Measurements from ENCODE around the gene TMPRSS12. TPM values are rescaled to one million over a fixed set of nuclear protein-coding genes. Genes with fewer than 3 reads are reported as not detected.
"Not testable (repeated sequence)": the region's sequence is repeated elsewhere in the genome, so short reads cannot be mapped to it uniquely, and the experiment has no call there.

Gene TMPRSS12
- total and polyA plus RNA-seq, 2 donors (not counting 1 experiment from before 2014, with no cell fraction given) = not detected

DNA sequence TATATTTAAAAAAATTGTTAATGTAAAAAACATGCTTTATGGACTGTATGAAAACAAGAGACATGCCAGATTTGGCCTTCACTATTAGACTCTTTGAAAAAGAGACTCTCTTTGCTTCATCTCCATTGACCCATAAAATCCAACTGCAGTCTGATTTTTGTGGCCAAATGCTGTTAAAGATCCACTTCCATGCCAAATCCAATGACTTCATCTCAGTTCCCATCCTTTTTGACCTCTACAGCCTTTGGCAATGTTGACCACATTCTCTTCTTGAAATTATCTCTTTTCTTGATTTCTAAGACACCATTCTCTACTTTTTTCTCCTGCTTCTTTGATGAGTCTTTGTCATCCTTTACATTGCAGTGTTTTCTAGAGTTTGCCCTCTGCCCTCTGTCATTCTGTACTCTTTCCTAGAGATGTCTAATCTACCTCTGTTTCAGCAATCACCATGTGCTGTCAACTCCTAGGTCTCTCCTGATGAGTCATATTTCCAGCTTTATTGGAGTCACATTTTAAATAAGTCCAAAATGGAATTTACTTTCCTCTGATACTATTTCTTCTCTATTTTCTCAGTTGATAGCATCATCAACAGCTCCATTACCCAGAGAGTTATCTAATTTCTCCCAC is 2.4 kb downstream of the TMPRSS12 start:
- CTCF ChIA-PET = interaction anchor here (0.9 to 1.1 kb wide), 2 partner anchors 20 to 140 kb away, joined by 4 read pairs; no protein-coding TSS in a partner anchor
- H3K4me3 ChIP-seq (ENCODE audit: control extremely low read depth in 1 of 5, extremely low read depth in 1 of 5, insufficient read depth in 1 of 5, low read depth in 2 of 5, low read length in 4 of 5) = no peak overlapping the region
- H4K20me1 ChIP-seq (ENCODE audit: control insufficient read depth, insufficient read depth, low read length, poor library complexity, severe bottlenecking) = no peaks in the 10 kb centered on the region
- intact Hi-C loops (cut with micrococcal nuclease) = no loop called here
- peaks cover 0 to 9% (median 1%) of the 10 kb centered on the region in 3 donors for H3K9me3 ChIP-seq (ENCODE audit: control extremely low read depth in 1 of 3, control insufficient read depth in 2 of 3, insufficient read depth in 1 of 3, low read length in 2 of 3)
- POLR2A ChIA-PET = no interaction called here
- DNase-seq (no peak), ATAC-seq (ENCODE audit: low read depth) (no peak)
- peaks cover 7% of the 10 kb centered on the region for H3K27me3 Mint-ChIP-seq
- H3K27me3 ChIP-seq (replicated peaks in 1 of 4; ENCODE audit: control extremely low read depth in 1 of 4, control insufficient read depth in 3 of 4, insufficient read depth in 4 of 4, low read length in 3 of 4) = peaks cover 0 to 4% (median 0%) of the 10 kb centered on the region in 4 experiments
- no peaks in the 10 kb centered on the region for H3K79me2 ChIP-seq (ENCODE audit: control insufficient read depth, insufficient read depth, low read length)
- no peak overlapping the region for H3K4me3 Mint-ChIP-seq
- no peak overlapping the region for H3K9ac ChIP-seq (ENCODE audit: low read length)
- H3K9me3 Mint-ChIP-seq (ENCODE audit: insufficient read depth) = peaks cover 5% of the 10 kb centered on the region
- peaks cover 0 to 3% of the 10 kb centered on the region in 2 donors for H3K4me1 ChIP-seq (ENCODE audit: control insufficient read depth in 2 of 2, insufficient read depth in 2 of 2, low read length in 2 of 2)
- H3K4me2 ChIP-seq (replicated peaks; ENCODE audit: low read depth, low read length, poor library complexity, severe bottlenecking) = no peak overlapping the region
- TF ChIP-seq EZH2 (IDR thresholded peaks at IDR 0.05; ENCODE audit: borderline replicate concordance, insufficient read depth, low read depth, low read length, poor library complexity, severe bottlenecking) = no peak
- TF ChIP-seq, protein P1, sequence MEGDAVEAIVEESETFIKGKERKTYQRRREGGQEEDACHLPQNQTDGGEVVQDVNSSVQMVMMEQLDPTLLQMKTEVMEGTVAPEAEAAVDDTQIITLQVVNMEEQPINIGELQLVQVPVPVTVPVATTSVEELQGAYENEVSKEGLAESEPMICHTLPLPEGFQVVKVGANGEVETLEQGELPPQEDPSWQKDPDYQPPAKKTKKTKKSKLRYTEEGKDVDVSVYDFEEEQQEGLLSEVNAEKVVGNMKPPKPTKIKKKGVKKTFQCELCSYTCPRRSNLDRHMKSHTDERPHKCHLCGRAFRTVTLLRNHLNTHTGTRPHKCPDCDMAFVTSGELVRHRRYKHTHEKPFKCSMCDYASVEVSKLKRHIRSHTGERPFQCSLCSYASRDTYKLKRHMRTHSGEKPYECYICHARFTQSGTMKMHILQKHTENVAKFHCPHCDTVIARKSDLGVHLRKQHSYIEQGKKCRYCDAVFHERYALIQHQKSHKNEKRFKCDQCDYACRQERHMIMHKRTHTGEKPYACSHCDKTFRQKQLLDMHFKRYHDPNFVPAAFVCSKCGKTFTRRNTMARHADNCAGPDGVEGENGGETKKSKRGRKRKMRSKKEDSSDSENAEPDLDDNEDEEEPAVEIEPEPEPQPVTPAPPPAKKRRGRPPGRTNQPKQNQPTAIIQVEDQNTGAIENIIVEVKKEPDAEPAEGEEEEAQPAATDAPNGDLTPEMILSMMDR (IDR thresholded peaks at IDR 0.05) = no peak
- H2AFZ ChIP-seq (ENCODE audit: insufficient read depth, low read depth, low read length, poor library complexity, severe bottlenecking) = no peak overlapping the region
- no peaks in the 10 kb centered on the region for H3K36me3 ChIP-seq (replicated peaks in 1 of 2; ENCODE audit: control extremely low read depth in 1 of 2, control insufficient read depth in 1 of 2, extremely low read depth in 1 of 2, insufficient read depth in 2 of 2, low read length in 1 of 2)
- no peak overlapping the region for H3K27ac ChIP-seq (ENCODE audit: low read length in 2 of 2)
- no peak overlapping the region for H3K27ac Mint-ChIP-seq
- no peaks in the 10 kb centered on the region for H3K4me1 Mint-ChIP-seq

DNA sequence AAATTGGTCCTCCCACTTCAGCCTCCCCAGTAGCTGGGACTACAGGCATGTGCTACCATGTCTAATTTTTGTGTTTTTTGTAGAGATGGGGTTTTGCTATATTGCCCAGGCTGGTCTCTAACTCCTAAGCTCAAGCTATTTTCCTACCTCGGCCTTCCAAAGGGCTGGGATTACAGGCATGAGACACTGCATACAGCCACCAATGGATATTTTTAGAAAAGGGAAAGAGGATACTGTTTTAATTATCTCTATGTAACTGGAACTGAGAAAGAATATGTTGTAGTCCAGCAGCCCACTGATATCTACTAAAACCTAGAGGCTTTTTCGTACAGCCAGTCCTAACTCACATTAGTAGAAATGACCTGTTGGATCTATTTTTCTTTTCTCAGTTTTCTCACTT is 6.2 kb downstream of the TMPRSS12 start:
- H3K4me3 Mint-ChIP-seq = no peak overlapping the region
- TF ChIP-seq, protein P1 (IDR thresholded peaks at IDR 0.05) = no peak
- no peak for TF ChIP-seq EZH2 (IDR thresholded peaks at IDR 0.05; ENCODE audit: borderline replicate concordance, insufficient read depth, low read depth, low read length, poor library complexity, severe bottlenecking)
- Histone ChIP-seq H3K4me3 (ENCODE audit: control extremely low read depth in 1 of 5, extremely low read depth in 1 of 5, insufficient read depth in 1 of 5, low read depth in 2 of 5, low read length in 4 of 5) (no peak overlapping the region), H3K9ac (ENCODE audit: low read length) (no peak overlapping the region), H3K4me1 (ENCODE audit: control insufficient read depth in 2 of 2, insufficient read depth in 2 of 2, low read length in 2 of 2) (no peaks in the 10 kb centered on the region), H3K36me3 (replicated peaks in 1 of 2; ENCODE audit: control extremely low read depth in 1 of 2, control insufficient read depth in 1 of 2, extremely low read depth in 1 of 2, insufficient read depth in 2 of 2, low read length in 1 of 2) (no peaks in the 10 kb centered on the region), H3K79me2 (ENCODE audit: control insufficient read depth, insufficient read depth, low read length) (no peaks in the 10 kb centered on the region), H3K27ac (ENCODE audit: low read length in 2 of 2) (no peak overlapping the region), H3K27me3 (replicated peaks in 1 of 4; ENCODE audit: control extremely low read depth in 1 of 4, control insufficient read depth in 3 of 4, insufficient read depth in 4 of 4, low read length in 3 of 4) (peaks cover 0 to 7% (median 3%) of the 10 kb centered on the region in 4 experiments), H4K20me1 (ENCODE audit: control insufficient read depth, insufficient read depth, low read length, poor library complexity, severe bottlenecking) (no peaks in the 10 kb centered on the region), H3K9me3 (ENCODE audit: control extremely low read depth in 1 of 3, control insufficient read depth in 2 of 3, insufficient read depth in 1 of 3, low read length in 2 of 3) (peaks cover 0 to 4% (median 1%) of the 10 kb centered on the region in 3 donors), H2AFZ (ENCODE audit: insufficient read depth, low read depth, low read length, poor library complexity, severe bottlenecking) (no peak overlapping the region), H3K4me2 (replicated peaks; ENCODE audit: low read depth, low read length, poor library complexity, severe bottlenecking) (no peak overlapping the region)
- H3K9me3 Mint-ChIP-seq (ENCODE audit: insufficient read depth) = no peaks in the 10 kb centered on the region
- ATAC-seq (ENCODE audit: low read depth) = no peak
- no peak overlapping the region for H3K27ac Mint-ChIP-seq
- ChIA-PET POLR2A (no interaction called here), CTCF (interaction anchor here (1.1 kb wide), 1 partner anchor 22 kb away, joined by 4 read pairs; no protein-coding TSS in a partner anchor)
- no CpG with 5 or more reads among the region's 2 CpGs for WGBS (ENCODE audit: insufficient coverage)
- H3K4me1 Mint-ChIP-seq = no peaks in the 10 kb centered on the region
- intact Hi-C loops (cut with micrococcal nuclease) = no loop called here
- peaks cover 7% of the 10 kb centered on the region for H3K27me3 Mint-ChIP-seq
- DNase-seq = no peak

DNA sequence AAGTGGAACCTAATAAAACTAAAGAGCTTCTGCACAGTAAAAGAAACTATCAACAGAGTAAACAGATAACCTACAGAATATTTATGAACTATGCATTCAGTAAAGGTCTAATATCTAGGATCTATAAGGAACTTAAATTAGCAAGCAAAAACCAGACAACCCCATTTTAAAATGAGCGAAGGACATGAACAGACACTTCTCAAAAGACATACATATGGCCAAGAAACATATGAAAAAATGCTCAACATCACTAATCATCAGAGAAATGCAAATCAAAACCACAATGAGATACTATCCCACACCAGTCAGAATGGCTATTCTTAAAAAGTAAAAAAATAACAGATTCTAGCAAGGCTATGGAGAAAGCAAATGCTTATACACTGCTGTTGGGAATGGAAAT is 12.5 kb downstream of the TMPRSS12 start:
- no CpG with 5 or more reads among the region's 1 CpG for WGBS (ENCODE audit: insufficient coverage)
- H3K4me3 ChIP-seq (ENCODE audit: control extremely low read depth in 1 of 5, extremely low read depth in 1 of 5, insufficient read depth in 1 of 5, low read depth in 2 of 5, low read length in 4 of 5); H3K27me3 ChIP-seq (replicated peaks in 1 of 4; ENCODE audit: control extremely low read depth in 1 of 4, control insufficient read depth in 3 of 4, insufficient read depth in 4 of 4, low read length in 3 of 4); H3K4me1 ChIP-seq (ENCODE audit: control insufficient read depth in 2 of 2, insufficient read depth in 2 of 2, low read length in 2 of 2); H3K27ac ChIP-seq (ENCODE audit: low read length in 2 of 2); H4K20me1 ChIP-seq (ENCODE audit: control insufficient read depth, insufficient read depth, low read length, poor library complexity, severe bottlenecking); H3K4me2 ChIP-seq (replicated peaks; ENCODE audit: low read depth, low read length, poor library complexity, severe bottlenecking); H3K27ac Mint-ChIP-seq; intact Hi-C loops (cut with micrococcal nuclease); POLR2A ChIA-PET; H3K36me3 ChIP-seq (replicated peaks in 1 of 2; ENCODE audit: control extremely low read depth in 1 of 2, control insufficient read depth in 1 of 2, extremely low read depth in 1 of 2, insufficient read depth in 2 of 2, low read length in 1 of 2); DNase-seq; H3K4me3 Mint-ChIP-seq; H3K27me3 Mint-ChIP-seq; H3K4me1 Mint-ChIP-seq; H3K9me3 ChIP-seq (ENCODE audit: control extremely low read depth in 1 of 3, control insufficient read depth in 2 of 3, insufficient read depth in 1 of 3, low read length in 2 of 3); H3K79me2 ChIP-seq (ENCODE audit: control insufficient read depth, insufficient read depth, low read length); CTCF ChIA-PET; ATAC-seq (ENCODE audit: low read depth); H2AFZ ChIP-seq (ENCODE audit: insufficient read depth, low read depth, low read length, poor library complexity, severe bottlenecking); H3K9ac ChIP-seq (ENCODE audit: low read length); H3K9me3 Mint-ChIP-seq (ENCODE audit: insufficient read depth): not testable (repeated sequence)

All from B cell (primary cell).